Stimulated activated CD4-positive, alpha-beta T cell treated with anti-CD3 and anti-CD28 coated beads, TNF-alpha, amount 100 ng/mL, for 1 hour (primary cell): ENCODE results near the gene SCFD1.

Experiments used
- DNase-seq, 3 donors: peaks; one replicate each; pipeline ENCODE4 v3.0.0-alpha.2; 2020; ENCODE audit warnings: low read depth in 3 of 3, low spot score in 1 of 3

The SCFD1 gene

DNA sequence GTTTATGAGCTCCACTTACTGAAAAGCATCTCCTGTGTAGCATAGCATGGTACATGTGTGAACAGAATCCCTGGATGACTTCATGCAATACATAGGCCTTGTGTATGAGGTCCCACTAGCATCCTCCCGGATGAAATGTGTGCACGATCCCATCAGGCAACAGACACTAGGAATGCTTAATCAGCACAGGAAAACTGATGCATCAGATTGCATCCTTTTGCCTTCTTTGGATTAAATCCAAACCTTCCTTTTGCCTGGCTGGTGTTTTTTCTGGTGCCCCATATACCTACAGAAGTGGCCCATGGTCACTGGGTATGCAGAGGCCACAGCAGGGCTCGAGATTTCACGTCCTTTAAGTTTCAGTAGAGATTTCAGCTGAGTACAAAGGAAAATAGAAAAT, 131.3 kb downstream of the SCFD1 start:
- DNase-seq: no peak

GRCh38 chr14:30754778-30755177, 132.7 kb downstream of the SCFD1 start:
- DNase-seq: no peak

GRCh38 chr14:30756594-30756993, 134.5 kb downstream of the SCFD1 start:
- DNase-seq: no peak

DNA sequence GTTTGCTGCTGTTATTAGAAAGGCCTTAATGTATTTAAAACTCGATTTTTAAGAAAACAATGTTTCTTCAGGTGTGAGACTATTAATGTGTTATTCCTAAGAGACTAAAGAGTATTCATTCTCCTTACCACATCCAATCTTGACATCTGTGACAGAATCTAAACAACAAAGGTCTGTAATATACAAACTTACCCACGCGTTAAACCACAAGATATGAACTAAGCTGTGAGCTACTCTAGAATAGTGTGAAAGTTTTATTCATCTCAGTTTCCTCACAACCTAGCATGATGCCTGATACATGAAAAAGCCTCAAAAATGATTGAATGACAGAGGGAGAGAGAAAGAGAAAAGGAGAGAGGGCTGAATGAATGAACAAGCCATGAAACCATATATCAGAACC, 135.0 kb downstream of the SCFD1 start:
- no peak for DNase-seq

DNA sequence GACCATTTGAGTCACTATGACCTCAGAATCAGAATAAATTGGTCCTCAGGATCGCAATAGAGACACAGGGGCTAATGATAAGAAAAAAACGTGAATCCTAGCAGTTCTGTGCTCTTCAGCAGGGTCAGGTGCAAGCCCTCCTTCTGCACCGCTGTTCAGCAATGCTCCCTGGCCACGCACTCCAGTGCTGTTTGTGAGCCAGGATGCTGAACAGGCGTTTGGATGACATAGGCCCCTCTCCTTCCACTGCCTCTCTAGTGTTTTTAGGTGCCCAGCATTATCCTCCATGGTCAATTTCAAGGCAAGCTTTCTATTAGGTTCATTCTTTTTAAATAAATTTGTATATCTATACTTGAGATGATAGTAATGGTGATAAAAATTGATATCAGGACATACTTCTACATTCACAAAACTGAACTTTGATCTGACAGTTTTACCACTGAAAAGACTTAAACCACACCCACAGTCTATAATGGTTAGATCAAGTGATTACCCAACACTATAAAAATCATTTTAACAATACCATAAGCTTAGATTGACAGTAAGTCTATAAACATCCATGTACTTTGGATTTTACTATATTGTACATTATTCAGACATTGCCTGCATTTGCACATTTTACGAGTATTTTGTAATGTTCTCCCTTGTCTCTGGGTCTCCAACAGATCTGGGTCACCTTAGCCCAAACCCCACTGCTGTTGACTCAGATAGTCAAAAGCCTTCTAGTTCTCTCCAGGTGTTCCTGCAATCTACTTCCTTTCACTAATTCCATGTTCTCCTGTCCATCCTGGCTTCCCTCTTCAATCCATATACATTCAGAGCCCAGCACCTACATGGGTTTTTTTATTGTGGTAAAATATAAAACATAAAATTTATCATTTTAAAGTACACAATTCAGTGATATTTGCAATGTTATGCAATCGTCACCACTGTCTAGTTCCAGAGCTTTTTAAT, 137.3 kb downstream of the SCFD1 start:
- no peak for DNase-seq

GRCh38 chr14:30763891-30764290, 141.8 kb downstream of the SCFD1 start:
- DNase-seq: no peak

GRCh38 chr14:30767624-30768023, 145.5 kb downstream of the SCFD1 start:
- DNase-seq: no peak

GRCh38 chr14:30768791-30769190, 146.7 kb downstream of the SCFD1 start:
- DNase-seq: no peak

DNA sequence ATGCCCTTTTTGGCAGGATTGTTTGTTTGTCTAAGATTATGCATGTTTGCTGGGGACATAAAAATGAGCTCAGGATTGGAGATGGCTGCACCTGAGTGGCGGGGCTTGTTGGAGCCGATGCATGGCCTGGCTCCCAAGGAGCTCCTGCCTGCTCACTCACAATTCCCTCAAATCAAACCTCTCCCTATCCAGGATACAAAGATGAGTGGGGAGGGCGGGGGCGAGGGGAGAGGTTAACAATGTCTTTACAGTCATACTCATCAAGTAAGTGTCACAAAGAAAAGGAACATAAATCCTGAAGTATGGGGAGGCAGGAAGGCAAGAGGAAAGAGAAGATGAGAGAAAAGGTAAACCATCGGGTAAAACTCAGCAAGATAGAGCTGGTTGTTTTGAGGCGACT, 148.3 kb downstream of the SCFD1 start:
- DNase-seq: no peak

DNA sequence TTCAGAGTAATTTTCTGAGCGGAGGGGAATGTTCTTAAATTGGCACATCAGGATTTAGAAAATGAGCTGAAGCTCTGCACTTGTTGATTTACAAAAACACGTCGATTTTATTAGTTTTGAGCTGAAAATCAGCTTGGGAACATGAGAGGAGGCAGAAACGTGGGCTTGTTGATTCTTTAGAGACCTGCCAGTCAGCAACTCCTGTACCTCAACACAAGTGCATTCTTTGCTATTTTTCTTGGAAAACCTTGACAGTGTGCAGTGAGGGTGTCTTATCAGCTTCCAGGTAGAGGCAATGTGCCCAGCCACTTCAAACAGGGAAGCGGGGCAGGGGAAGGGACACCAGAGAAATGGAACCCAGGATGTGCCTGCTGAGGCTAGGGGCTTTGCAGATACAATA, 149.5 kb downstream of the SCFD1 start:
- no peak for DNase-seq

- no peak for DNase-seq
These were observed 157.1 kb downstream of the SCFD1 start for GRCh38 chr14:30779210-30779609.
